NT2/D1 (cell line): ENCODE measurements around the gene SPAG5.

Experiments used
- YY1 ChIP-seq: IDR thresholded peaks from 2 replicates; pipeline ENCODE4 v1.6.1; 2011; ENCODE audit not compliant: insufficient read length, insufficient read depth
- ZNF274 ChIP-seq: IDR thresholded peaks from 2 replicates; pipeline ENCODE4 v1.6.1; 2011; ENCODE audit warnings: mild to moderate bottlenecking, low read depth, low read length

- TF ChIP-seq ZNF274 (no peak), YY1 (no peak)
These were observed 14.4 kb upstream of the SPAG5 start for GRCh38 chr17:28612936-28613872.
